Subcutaneous abdominal adipose tissue (tissue), 5 donors: ENCODE results near the gene KRT36.

Source experiments
- H3K27ac ChIP-seq: one replicate; pipeline ENCODE4 v1.7.0; 2013; ENCODE audit warnings: low read depth, mild to moderate bottlenecking, inconsistent platforms, low read length, moderate library complexity
- H3K27me3 ChIP-seq, 5 donors: one replicate each; pipeline ENCODE4 v1.7.0; 2013; ENCODE audit warnings: low read length in 5 of 5, inconsistent platforms in 1 of 5; ENCODE audit not compliant: control insufficient read depth in 5 of 5, insufficient read depth in 4 of 5
- H3K36me3 ChIP-seq, 5 donors: one replicate each; pipeline ENCODE4 v1.7.0; 2013; ENCODE audit warnings: low read length in 5 of 5; ENCODE audit not compliant: control insufficient read depth in 5 of 5, insufficient read depth in 5 of 5
- H3K4me1 ChIP-seq, 5 donors: one replicate each; pipeline ENCODE4 v1.7.0; 2013; ENCODE audit warnings: low read length in 5 of 5, mild to moderate bottlenecking in 3 of 5, moderate library complexity in 1 of 5; ENCODE audit not compliant: control insufficient read depth in 5 of 5, insufficient read depth in 5 of 5
- H3K4me3 ChIP-seq, 5 donors: one replicate each; pipeline ENCODE4 v1.7.0; 2013; ENCODE audit warnings: low read length in 5 of 5, low read depth in 1 of 5
- H3K9ac ChIP-seq, 5 donors: one replicate each; pipeline ENCODE4 v1.7.0; 2013; ENCODE audit warnings: low read length in 5 of 5, mild to moderate bottlenecking in 4 of 5, moderate library complexity in 3 of 5
- H3K9me3 ChIP-seq, 5 donors: one replicate each; pipeline ENCODE4 v1.7.0; 2013; ENCODE audit warnings: low read length in 5 of 5; ENCODE audit not compliant: control insufficient read depth in 5 of 5
- donor health status: healthy.
- donor health status: healthy.
- donor health status: healthy.
- donor health status: healthy.
- donor health status: healthy.

The KRT36 gene

GRCh38 chr17:41480581-41480980 lies 9.1 kb downstream of the KRT36 start:
- H3K36me3 ChIP-seq = no peaks in the 10 kb centered on the region
- no peak overlapping the region for H3K27ac ChIP-seq
- peaks cover 0 to 3% (median 0%) of the 10 kb centered on the region in 5 donors for H3K27me3 ChIP-seq
- H3K4me3 ChIP-seq = no peak overlapping the region
- no peaks in the 10 kb centered on the region for H3K9me3 ChIP-seq
- H3K4me1 ChIP-seq = no peaks in the 10 kb centered on the region
- no peak overlapping the region for H3K9ac ChIP-seq

GRCh38 chr17:41480136-41480535 lies 9.6 kb downstream of the KRT36 start:
- H3K27me3 ChIP-seq = peaks cover 0 to 3% (median 0%) of the 10 kb centered on the region in 5 donors
- H3K4me3 ChIP-seq = no peak overlapping the region
- no peaks in the 10 kb centered on the region for H3K9me3 ChIP-seq
- H3K4me1 ChIP-seq = no peaks in the 10 kb centered on the region
- H3K9ac ChIP-seq = no peak overlapping the region
- H3K27ac ChIP-seq = no peak overlapping the region
- H3K36me3 ChIP-seq = no peaks in the 10 kb centered on the region

DNA sequence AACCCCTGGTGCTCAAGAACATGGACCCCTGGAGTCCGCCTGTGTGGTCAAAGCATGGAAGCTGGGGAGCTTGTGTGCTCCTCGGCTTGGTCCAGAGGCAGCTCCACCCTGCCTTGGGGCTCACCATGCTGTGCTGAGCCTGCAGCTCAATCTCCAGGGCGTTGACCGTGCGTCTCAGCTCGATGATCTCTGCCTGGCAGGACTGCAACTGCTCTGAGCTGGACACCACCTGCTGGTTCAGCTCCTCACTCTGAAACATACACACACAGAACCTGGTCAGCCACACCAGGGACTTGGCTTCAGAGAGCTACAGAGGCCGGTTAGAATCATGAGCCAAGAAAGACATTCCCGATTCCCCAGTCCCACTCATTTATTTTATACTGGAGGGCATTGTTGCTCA lies 11.5 kb downstream of the KRT36 start:
- Histone ChIP-seq H3K36me3 (no peaks in the 10 kb centered on the region), H3K27ac (no peak overlapping the region), H3K9me3 (no peaks in the 10 kb centered on the region), H3K4me1 (no peaks in the 10 kb centered on the region), H3K4me3 (no peak overlapping the region), H3K9ac (no peak overlapping the region), H3K27me3 (no peaks in the 10 kb centered on the region)

DNA sequence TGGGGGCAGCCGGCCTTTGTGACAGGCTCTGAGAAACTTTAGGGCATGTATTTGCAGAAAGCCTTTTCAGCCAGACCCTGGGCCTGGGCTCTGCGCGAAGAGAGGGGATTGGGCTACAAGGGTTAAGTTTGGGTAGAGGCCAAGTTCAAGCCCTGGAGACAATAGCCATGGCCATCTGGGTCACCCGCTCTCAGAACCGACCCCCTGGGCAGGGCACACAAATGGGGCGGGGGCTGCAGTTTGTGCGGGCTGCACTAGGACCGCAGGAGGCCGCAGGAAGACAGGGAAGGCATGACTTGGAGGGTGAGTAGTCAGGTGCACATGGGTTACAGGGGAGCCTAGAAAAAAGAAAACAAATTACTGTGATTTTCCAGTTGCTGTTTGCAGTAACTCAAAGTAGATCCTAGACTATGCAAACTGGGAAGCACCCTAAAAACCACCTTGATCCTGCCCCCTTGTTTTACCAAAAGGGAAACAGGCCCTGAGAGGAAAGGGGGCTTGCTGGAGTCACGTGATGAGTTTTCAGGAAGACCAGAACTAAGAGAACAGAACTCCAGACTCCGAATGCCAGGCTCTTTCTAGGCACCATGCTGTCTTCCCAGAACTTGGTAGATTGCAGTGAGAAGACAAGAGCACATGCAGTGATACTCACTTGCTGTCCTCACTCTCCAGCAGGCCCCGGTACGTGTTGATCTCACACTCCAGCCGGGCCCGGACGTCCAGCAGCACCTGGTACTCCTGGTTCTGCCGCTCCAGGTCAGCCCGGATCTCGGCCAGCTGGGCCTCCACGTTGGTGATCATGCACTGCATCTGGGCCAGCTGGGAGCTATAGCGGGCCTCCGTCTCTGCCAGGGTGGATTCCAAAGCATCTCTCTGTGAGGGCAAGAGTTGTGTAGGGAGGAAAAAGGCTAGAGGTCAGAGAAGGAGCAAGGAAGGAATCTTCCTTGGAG lies 12.6 kb downstream of the KRT36 start:
- Histone ChIP-seq H3K27ac (no peak overlapping the region), H3K9ac (no peak overlapping the region), H3K4me3 (no peak overlapping the region), H3K9me3 (no peaks in the 10 kb centered on the region), H3K27me3 (no peaks in the 10 kb centered on the region), H3K4me1 (no peaks in the 10 kb centered on the region), H3K36me3 (no peaks in the 10 kb centered on the region)

DNA sequence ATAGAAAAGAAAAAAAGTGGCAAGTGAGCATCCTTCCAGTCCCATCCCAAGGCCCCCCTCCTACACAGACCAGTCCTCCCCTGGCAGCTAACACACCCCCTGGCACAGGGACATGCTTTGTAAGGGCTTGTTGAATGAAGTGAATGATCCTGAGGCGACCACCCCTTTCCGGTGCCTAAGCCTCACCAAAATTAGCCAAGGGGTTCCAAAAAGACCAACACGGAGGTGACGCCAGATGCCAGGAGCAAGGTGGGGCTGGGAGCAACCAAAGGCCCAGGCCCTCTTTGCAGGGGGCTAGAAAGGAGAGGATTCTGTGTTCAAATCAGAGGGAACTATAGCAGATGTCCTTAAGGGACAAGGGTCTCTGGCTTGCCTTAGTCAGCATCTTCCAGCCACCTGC lies 14.3 kb downstream of the KRT36 start:
- Histone ChIP-seq H3K27ac (no peak overlapping the region), H3K9me3 (peaks cover 0 to 3% (median 0%) of the 10 kb centered on the region in 5 donors), H3K9ac (no peak overlapping the region), H3K4me3 (no peak overlapping the region), H3K36me3 (no peaks in the 10 kb centered on the region), H3K4me1 (no peaks in the 10 kb centered on the region), H3K27me3 (no peaks in the 10 kb centered on the region)

- Histone ChIP-seq H3K4me1 (no peaks in the 10 kb centered on the region), H3K4me3 (no peak overlapping the region), H3K36me3 (no peaks in the 10 kb centered on the region), H3K9me3 (peaks cover 0 to 3% (median 0%) of the 10 kb centered on the region in 5 donors), H3K27me3 (no peaks in the 10 kb centered on the region), H3K27ac (no peak overlapping the region), H3K9ac (no peak overlapping the region)
Measured at GRCh38 chr17:41474863-41475262, 14.8 kb downstream of the KRT36 start.

DNA sequence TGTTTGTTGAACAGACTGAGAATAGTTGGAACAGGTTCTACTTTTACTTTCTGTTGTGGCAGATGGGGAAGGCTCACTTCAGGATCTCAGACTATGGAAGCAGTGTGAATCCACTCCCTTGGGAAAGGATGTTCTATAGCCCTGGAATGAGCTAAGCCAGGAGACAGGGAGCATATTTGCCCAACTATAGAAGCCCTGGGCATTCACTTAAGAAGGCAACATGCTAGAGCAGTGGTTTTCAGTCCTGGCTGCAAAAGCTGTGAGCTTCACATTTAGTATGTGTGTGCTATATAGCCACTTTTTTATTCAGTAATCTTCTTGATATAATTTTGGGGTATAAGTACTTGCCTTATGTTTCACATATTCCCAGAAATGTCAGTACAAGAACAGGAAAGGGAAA lies 21.4 kb downstream of the KRT36 start:
- Histone ChIP-seq H3K4me1 (no peaks in the 10 kb centered on the region), H3K9me3 (peaks cover 0 to 11% (median 7%) of the 10 kb centered on the region in 5 donors), H3K27me3 (peaks cover 4 to 10% (median 6%) of the 10 kb centered on the region in 5 donors), H3K4me3 (no peak overlapping the region), H3K27ac (no peak overlapping the region), H3K36me3 (no peaks in the 10 kb centered on the region), H3K9ac (no peak overlapping the region)

DNA sequence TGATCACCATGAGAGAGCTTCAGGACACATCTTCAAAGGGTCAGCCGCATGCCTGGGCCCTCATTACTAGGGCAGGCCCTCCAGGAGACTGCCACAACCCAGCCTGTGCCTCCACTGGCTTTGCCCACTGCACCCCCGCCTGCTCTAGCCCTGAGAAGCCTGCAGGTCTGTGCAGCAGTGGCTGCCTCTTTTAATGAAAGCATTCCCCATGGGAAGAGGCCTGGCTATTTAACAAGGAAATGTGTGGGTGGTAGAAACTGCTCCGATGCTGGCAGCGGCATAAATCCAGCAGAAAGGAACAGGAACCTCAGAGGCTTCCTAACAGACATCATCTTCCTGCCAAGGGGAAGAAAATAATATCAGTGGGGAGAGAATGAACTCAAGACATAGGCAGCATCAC lies 22.1 kb downstream of the KRT36 start:
- no peak overlapping the region for H3K27ac ChIP-seq
- peaks cover 4 to 11% (median 6%) of the 10 kb centered on the region in 5 donors for H3K27me3 ChIP-seq
- no peaks in the 10 kb centered on the region for H3K36me3 ChIP-seq
- no peak overlapping the region for H3K4me3 ChIP-seq
- no peak overlapping the region for H3K9ac ChIP-seq
- H3K9me3 ChIP-seq = peaks cover 0 to 11% (median 7%) of the 10 kb centered on the region in 5 donors
- no peaks in the 10 kb centered on the region for H3K4me1 ChIP-seq

GRCh38 chr17:41466988-41467387 lies 22.7 kb downstream of the KRT36 start, which contains the start of gene KRT32:
Gene KRT32 (minus strand): TSS chr17:41467386. CDS start chr17:41467325, 61 bp downstream.
- no peak within 1 kb of the TSS for H3K27ac ChIP-seq
- no peak within 1 kb of the TSS for H3K9ac ChIP-seq
- peaks cover 4 to 13% (median 6%) of the 10 kb centered on the region in 5 donors for H3K27me3 ChIP-seq

GRCh38 chr17:41464682-41465081 lies 25.0 kb downstream of the KRT36 start:
- H3K27me3 ChIP-seq = peaks cover 4 to 13% (median 6%) of the 10 kb centered on the region in 5 donors
- no peak overlapping the region for H3K9ac ChIP-seq
- H3K27ac ChIP-seq = no peak overlapping the region
- no peaks in the 10 kb centered on the region for H3K36me3 ChIP-seq
- H3K4me1 ChIP-seq = no peaks in the 10 kb centered on the region
- H3K4me3 ChIP-seq = no peak overlapping the region
- peaks cover 0 to 8% (median 7%) of the 10 kb centered on the region in 5 donors for H3K9me3 ChIP-seq

More at GRCh38 chr17:41466988-41467387, 22.7 kb downstream of the KRT36 start, which contains the start of gene KRT32:
- Histone ChIP-seq H3K4me3 (no peak within 1 kb of the TSS), H3K9me3 (peaks cover 0 to 11% (median 7%) of the 10 kb centered on the region in 5 donors), H3K36me3 (no peaks in the 10 kb centered on the region), H3K4me1 (no peaks in the 10 kb centered on the region)
